Stimulated activated CD8-positive, alpha-beta memory T cell treated with anti-CD3 and anti-CD28 coated beads, Interleukin-4, amount 100 ng/mL, for 1 hour (primary cell): ENCODE data around the gene NQO1.
"Not testable (repeated sequence)": the region's sequence is repeated elsewhere in the genome, so short reads cannot be mapped to it uniquely, and the experiment has no call there.

Experiments used
- DNase-seq, 2 donors: peaks; one replicate each; pipeline ENCODE4 v3.0.0-alpha.2; 2020; ENCODE audit warnings: low read depth in 2 of 2, low spot score in 1 of 2

The NQO1 gene

GRCh38 chr16:69744363-69745231 lies 18.2 kb upstream of the NQO1 start:
- no peak for DNase-seq

DNA sequence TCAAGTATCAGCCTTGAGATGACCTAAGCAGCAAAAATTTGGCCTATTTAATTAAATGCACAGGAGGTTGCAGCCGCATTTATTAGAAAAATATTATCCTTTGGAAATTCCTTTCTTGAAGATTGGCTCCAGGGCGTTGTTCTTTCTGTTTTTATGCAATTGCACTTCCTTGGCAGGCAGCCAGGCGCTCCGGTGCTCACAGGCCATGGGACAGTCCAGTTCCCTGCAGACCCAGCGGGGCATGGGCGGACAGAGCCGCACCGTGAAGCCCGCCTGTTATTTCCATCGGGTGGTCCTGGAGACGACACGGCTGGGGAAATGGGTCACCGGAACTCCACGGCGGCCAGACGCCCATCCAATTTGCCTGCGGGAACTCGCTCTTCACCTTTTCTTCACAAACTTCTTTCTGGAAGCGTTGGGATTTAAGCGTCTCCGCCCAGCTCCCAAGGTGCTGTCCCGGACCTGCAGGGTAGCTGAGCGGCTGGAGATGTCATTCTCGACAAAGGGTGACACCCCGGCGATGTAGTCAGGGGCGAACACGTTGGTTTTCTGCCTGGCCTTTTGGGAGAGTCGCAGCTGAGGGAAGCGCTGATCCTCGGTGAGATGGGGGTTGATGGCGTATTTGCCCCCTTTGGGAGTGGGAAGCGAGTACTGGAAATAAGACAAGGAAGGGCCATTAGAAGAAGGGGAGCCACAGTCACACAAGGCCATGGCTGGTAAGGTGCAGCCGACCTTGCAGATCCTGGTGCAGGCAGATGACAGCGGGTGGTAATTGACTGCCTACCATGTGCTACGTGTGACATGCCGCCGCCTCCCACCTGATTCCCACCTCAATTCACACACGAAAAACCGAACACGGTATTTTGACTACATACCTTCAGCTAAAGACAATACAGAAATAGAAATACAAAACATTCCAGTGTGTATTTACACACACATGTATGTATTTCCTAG lies 15.9 kb upstream of the NQO1 start:
- no peak for DNase-seq

DNA sequence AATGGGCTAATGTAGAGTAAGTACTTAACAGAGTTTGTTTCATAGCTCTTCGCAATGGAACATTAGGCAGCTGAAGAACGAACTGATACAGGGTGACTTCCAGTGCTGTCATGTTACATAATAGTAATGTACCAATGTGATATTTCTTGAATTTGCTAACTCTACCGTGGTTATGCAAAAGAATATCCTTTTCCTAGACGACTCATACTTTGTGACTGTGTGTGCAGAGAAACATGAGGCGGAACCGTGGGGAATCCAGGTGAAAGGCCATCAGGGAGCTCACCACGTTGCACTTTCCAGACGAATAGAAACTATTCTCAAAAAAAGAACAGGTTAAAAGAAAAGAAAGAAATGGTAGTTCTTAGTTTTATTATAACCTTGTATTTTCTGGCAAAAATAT lies 15.2 kb upstream of the NQO1 start:
- no peak for DNase-seq

DNA sequence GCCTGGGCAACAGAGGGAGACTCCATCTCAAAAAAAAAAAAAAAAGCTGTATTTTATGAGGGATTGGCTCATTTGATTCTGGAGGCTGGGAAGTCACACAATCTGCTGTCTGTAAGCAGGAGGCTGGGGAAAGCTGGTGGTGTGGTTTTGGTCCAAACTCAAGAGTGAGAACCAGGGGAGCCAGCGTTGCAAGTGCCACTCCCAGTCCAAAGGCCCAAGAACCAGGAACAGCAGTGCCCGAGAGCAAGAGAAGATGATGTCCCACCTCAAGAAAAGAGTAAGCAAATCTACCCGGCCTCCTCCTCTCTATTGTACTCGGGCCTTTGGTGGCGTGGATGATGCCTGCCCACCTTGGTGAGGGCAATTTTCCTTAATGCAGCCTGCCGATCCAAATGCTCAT lies 5.7 kb upstream of the NQO1 start:
- DNase-seq, result no peak

GRCh38 chr16:69731280-69731679 lies 4.9 kb upstream of the NQO1 start:
- DNase-seq, result not testable (repeated sequence)

- not testable (repeated sequence) for DNase-seq
Observed at GRCh38 chr16:69729030-69729429, 2.7 kb upstream of the NQO1 start.

DNA sequence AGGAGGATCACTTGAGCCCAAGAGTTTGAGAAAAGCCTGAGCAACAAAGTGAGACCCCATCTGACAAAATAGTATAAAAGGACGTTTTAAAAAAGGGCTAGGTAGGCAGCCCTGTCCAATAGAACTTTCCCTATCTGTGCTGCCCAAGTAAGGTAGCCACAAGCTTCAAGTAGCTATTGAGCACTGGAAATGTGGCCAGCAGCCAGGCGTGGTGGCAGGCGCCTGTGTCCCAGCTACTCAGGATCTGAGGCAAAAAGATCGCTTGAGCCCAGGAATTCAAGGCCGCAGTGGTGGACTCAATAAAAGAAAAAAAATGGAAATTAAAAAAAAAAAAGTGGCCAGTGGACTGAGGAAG lies 1.5 kb upstream of the NQO1 start:
- DNase-seq, result no peak

DNA sequence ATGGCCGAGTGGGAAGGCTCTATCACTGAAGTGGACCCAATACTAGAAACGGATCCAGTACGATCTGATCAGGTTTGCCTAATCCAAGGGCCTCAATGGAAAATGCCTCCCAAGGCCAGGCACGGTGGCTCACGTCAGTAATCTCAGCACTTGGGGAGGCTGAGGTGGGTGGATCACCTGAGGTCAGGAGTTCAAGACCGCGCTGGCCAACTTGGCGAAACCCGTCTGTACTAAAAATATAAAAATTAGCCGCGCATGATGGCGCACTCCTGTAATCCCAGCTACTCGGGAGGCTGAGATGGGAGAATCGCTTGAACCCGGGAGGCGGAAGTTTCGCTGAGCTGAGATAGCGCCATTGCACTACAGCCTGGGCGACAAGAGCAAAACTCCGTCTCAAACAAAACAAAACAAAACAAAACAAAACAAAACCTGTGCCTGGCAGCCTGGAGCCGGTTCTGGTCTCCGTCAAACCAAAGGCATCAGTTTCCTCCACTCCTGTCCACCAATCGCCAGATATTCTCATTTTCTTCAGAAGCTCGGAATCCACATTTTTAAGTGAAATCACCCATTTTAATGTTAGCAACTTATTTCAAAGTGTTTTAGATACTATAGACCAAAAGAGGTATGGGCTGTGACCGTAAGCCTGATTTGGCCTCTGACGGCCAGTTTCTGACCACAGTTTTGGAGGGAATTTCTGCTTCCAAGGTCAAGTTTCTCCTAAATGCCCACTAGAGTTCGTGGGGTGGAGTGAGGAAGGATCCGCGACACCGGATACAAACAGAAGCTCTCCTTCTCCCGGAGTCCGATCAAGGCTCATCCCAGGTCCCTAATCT lies 664 bp downstream of the NQO1 start:
- DNase-seq, result no peak

- no peak for DNase-seq
Observed at GRCh38 chr16:69724981-69725479, 1.3 kb downstream of the NQO1 start.

DNA sequence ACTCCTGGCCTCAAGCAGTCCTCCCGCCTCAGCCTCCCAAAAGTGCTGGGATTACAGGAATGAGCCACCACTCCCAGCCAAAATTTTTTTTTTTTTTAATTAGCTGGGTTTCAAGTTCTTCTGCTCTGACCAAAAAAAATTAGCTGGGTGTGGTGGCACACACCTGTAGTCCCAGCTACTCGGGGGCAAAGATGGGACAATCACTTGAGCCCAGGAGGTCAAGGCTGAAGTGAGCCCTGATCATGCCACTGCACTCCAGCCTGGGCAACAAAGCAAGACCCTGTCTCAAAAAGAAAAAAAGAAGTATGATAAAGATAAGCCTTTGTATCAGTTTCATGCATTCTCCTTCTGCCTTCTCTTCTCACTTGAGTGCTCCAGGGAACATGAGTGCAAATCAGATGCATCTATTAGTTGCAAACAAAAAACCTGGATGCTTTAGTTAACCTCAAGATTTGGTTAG lies 1.9 kb downstream of the NQO1 start:
- no peak for DNase-seq

DNA sequence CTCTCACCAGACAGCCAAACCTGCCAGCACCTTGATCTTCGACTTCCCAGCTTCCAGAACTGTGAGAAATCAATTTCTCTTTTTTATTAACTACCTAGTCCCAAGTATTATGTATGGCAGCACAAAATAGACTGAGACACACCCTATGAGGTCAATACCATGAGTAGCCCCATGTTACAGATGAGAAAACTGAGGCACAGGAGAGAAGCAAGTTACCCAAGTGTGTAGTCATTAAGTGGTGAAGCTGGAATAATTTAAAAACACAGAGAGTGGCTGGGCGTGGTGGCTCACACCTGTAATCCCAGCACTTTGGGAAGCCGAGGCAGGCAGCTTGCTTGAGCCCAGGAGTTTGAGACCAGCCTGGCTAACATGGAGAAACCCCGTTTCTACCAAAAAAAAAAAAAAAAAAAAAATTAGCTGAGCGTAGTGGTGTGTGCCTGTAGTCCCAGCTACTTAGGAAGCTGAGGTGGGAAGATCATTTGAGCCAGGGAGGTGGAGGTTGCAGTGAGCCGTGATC lies 4.9 kb downstream of the NQO1 start:
- DNase-seq, result no peak

GRCh38 chr16:69720822-69721430 lies 5.4 kb downstream of the NQO1 start:
- no peak for DNase-seq

- no peak for DNase-seq
Observed at GRCh38 chr16:69718111-69718764, 8.1 kb downstream of the NQO1 start.

DNA sequence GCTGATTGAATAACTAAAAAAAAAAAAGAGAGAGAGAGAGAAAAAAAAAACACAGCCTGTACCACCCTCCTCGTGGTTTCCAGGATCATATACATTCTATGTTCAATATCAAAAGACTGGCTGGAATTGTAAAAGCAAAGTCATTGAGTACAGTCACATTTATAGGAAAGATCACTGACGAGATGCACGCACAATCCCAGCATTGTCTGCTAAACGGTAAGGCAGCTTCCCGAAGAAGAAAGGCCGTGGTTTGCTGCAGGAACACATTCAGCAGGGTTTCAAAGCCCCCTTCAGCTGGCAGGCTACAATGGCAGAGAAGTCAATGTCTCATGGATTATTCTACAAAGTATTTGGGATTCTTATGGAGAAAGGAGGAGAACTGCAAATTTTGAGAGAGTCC lies 9.3 kb downstream of the NQO1 start:
- no peak for DNase-seq

- no peak for DNase-seq
Observed at GRCh38 chr16:69712914-69713581, 13.3 kb downstream of the NQO1 start.

- DNase-seq, result no peak
Observed at GRCh38 chr16:69712277-69712676, 14.1 kb downstream of the NQO1 start.

DNA sequence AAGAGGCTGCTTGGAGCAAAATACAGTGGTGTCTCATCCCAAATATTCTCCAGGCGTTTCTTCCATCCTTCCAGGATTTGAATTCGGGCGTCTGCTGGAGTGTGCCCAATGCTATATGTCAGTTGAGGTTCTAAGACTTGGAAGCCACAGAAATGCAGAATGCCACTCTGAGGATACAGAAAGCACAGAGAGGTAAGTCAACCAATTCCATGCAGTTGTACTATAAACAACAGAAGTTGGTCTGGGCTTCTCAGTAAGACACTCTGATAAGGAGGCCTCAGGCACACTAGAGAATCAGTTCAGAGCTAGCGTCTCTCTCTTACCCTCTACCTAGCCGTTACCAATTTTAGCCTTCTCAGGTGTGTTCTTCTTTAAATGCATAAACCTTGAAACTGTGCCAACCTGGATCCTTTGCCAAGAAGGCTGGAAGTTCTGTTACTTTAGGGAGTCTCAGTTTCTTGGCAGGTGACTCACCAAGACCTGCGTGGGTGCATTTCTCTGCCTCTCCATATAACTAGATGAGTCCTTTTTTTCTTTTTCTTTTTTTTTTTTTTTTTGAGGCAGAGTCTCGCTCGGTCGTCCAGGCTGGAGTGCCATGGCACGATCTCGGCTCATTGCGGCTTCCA lies 15.1 kb downstream of the NQO1 start:
- DNase-seq, result no peak

DNA sequence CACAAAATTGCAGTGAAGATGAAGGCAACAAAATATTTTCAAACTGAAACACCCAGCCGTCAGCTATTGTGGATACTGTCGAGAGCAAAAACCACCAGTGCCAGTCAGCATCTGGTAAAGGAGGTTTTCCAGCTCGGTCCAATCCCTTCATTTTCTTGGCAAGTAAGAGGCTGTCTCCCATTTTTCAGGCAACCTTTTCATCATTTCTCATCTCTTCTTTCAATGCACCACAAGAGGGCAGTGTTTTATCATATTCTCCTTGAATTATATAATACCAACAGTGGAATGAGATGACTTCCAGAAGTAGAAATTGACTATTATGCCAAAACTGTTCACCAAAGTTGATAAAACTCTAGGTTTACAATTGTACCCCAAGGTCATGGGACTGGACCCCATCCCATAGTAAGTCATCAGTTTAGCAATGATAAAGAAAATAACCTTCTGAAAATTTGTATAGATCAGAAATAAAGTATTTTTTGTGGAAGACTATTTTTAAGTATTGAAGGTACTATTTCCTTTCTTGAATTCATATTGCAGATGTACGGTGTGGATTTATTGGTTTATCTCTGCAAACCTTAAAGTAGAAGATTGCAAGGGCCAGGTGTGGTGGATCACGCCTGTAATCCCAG lies 16.8 kb downstream of the NQO1 start:
- no peak for DNase-seq
